Raji (cell line): ENCODE measurements around the gene ZNF479.
"Not testable (repeated sequence)": the region's sequence is repeated elsewhere in the genome, so short reads cannot be mapped to it uniquely, and the experiment has no call there.

Experiments
- POLR2A ChIP-seq: IDR thresholded peaks from 2 replicates; pipeline ENCODE4 v1.6.1; 2011; ENCODE audit warnings: low read depth, low read length, control low read depth; ENCODE audit not compliant: insufficient read depth

The ZNF479 gene

GRCh38 chr7:57132336-57132735, at the start of gene ZNF479:
ZNF479 (minus strand) TSS chr7:57132436; CDS start chr7:57132324, 112 bp downstream.
- TF ChIP-seq POLR2A: not testable (repeated sequence)

- TF ChIP-seq POLR2A: no peak
Measured at GRCh38 chr7:57182031-57182430, 49.8 kb upstream of the ZNF479 start.

- no peak for TF ChIP-seq POLR2A
Measured at GRCh38 chr7:57181281-57181680, 49.0 kb upstream of the ZNF479 start.

GRCh38 chr7:57179776-57180415, 47.7 kb upstream of the ZNF479 start:
- no peak for TF ChIP-seq POLR2A

GRCh38 chr7:57178768-57179139, 46.5 kb upstream of the ZNF479 start:
- TF ChIP-seq POLR2A: no peak

- TF ChIP-seq POLR2A: no peak
Measured at GRCh38 chr7:57177856-57178767, 45.9 kb upstream of the ZNF479 start.

GRCh38 chr7:57176928-57177635, 44.8 kb upstream of the ZNF479 start:
- TF ChIP-seq POLR2A: no peak

- TF ChIP-seq POLR2A: no peak
Measured at GRCh38 chr7:57165285-57165899, 33.2 kb upstream of the ZNF479 start.
